ENCODE results near the gene PTPRU.

PTPRU gene

DNA sequence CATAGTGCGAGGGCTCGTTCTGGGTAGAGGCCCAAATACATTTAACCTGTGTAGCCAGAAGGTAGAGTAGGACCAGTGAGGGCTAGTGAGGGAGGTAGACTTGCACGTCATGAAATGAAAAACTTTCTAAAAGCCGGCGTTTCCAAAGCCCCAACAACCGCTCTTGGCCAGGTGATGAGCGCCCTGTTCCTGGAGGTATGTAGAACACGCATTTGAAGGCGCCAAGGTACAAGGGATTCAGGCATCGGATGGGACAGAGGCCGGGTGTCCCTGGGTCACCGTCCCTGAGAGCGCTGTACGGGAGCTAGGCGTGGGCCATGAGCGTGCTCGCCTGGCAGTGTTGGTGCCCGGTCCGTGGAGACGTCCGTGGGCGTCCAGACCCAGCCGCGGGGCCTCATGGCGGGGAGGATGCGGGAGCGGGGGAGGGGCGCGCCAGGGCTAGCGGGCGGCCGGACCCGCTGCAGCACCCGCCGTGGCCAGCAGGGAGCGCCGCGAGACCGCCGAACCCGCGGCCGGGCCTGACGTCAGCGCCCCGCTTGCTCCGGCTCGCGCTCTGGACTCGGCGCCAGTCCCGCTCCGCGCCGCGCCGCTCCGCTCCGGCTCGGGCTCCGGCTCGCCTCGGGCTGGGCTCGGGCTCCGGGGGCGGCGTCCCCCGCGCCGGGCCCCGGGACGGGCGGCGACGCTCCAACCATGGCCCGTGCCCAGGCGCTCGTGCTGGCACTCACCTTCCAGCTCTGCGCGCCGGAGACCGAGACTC is at the start of gene PTPRU:
TSS of gene PTPRU (plus strand) at position 568 of the 757 bp plus-strand sequence. CDS start at position 691, 123 bp downstream.
- peak within 1 kb of the TSS; percentile 88 for H3K4me3 Mint-ChIP-seq
- H3K9me3 Mint-ChIP-seq = no peaks in the 10 kb centered on the region
- peaks cover 5% of the 10 kb centered on the region for H3K36me3 Mint-ChIP-seq (ENCODE audit: low read depth)
- H3K27ac Mint-ChIP-seq = peak within 1 kb of the TSS; percentile 37
- H3K27me3 Mint-ChIP-seq (ENCODE audit: low read depth) = peaks cover 57% of the 10 kb centered on the region
- peak; percentile 83 for DNase-seq (ENCODE audit: low spot score)
- peaks cover 20% of the 10 kb centered on the region for H3K4me1 Mint-ChIP-seq (ENCODE audit: low read depth)

DNA sequence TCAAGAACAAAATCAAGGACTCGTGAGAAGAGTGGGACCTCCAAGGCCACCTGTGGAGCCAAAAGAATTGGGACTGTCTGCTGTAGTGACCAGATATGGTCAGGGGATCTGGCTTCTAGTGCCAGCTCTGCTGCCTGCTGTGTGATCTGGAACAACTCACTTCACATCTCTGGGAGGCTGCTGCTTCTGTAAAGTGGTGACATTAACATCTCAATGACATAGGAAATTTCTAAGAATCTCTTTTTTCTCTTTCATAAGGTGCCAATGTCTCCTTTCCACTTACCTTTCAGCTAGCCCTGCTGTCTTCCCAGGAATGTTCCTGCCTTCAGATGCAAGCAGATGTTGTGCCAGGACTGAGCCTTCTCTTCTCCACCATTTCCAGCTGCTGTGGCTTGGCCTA is 49.6 kb upstream of the PTPRU start:
- Mint-ChIP-seq H3K27me3 (ENCODE audit: low read depth) (no peaks in the 10 kb centered on the region), H3K4me1 (ENCODE audit: low read depth) (peaks cover 11% of the 10 kb centered on the region), H3K9me3 (no peaks in the 10 kb centered on the region), H3K4me3 (no peak overlapping the region), H3K27ac (no peak overlapping the region), H3K36me3 (ENCODE audit: low read depth) (no peaks in the 10 kb centered on the region)
- DNase-seq (ENCODE audit: low spot score) = no peak

DNA sequence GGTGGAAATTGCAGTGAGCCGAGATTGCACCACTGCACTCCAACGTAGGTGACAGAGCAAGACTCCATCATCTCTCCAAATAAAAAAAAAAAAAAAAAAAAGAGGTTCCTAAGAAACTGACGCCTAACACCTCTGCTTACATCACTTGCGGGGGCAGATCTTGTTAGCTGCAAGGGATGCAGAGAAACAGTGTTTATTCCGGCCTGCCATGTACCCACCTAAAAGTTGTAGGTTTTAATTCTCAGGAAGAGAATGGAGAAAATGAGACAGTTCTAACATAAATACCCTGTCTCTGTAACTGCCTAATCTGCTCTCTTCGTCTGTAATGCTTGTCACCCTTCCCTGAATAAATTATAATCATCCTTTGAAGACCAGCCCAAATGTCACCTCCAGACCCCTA is 45.6 kb upstream of the PTPRU start:
- Mint-ChIP-seq H3K4me1 (ENCODE audit: low read depth) (no peaks in the 10 kb centered on the region), H3K27me3 (ENCODE audit: low read depth) (no peaks in the 10 kb centered on the region), H3K27ac (no peak overlapping the region), H3K36me3 (ENCODE audit: low read depth) (peaks cover 1% of the 10 kb centered on the region), H3K4me3 (no peak overlapping the region), H3K9me3 (no peaks in the 10 kb centered on the region)
- no peak for DNase-seq (ENCODE audit: low spot score)

GRCh38 chr1:29193879-29194455 is 42.4 kb upstream of the PTPRU start:
- H3K27ac Mint-ChIP-seq = no peak overlapping the region
- no peak for DNase-seq (ENCODE audit: low spot score)
- H3K36me3 Mint-ChIP-seq (ENCODE audit: low read depth) = peaks cover 1% of the 10 kb centered on the region
- H3K27me3 Mint-ChIP-seq (ENCODE audit: low read depth) = no peaks in the 10 kb centered on the region
- H3K4me3 Mint-ChIP-seq = no peak overlapping the region
- no peaks in the 10 kb centered on the region for H3K9me3 Mint-ChIP-seq
- H3K4me1 Mint-ChIP-seq (ENCODE audit: low read depth) = peaks cover 3% of the 10 kb centered on the region

- DNase-seq (ENCODE audit: low spot score) = no peak
- no peak overlapping the region for H3K27ac Mint-ChIP-seq
- H3K27me3 Mint-ChIP-seq (ENCODE audit: low read depth) = no peaks in the 10 kb centered on the region
- H3K4me1 Mint-ChIP-seq (ENCODE audit: low read depth) = peaks cover 3% of the 10 kb centered on the region
- H3K4me3 Mint-ChIP-seq = no peak overlapping the region
- H3K36me3 Mint-ChIP-seq (ENCODE audit: low read depth) = peaks cover 3% of the 10 kb centered on the region
- no peaks in the 10 kb centered on the region for H3K9me3 Mint-ChIP-seq
Observed at GRCh38 chr1:29195881-29196291, 40.4 kb upstream of the PTPRU start.

- no peaks in the 10 kb centered on the region for H3K9me3 Mint-ChIP-seq
- H3K27me3 Mint-ChIP-seq (ENCODE audit: low read depth) = no peaks in the 10 kb centered on the region
- H3K27ac Mint-ChIP-seq = no peak overlapping the region
- no peak overlapping the region for H3K4me3 Mint-ChIP-seq
- peaks cover 5% of the 10 kb centered on the region for H3K36me3 Mint-ChIP-seq (ENCODE audit: low read depth)
- H3K4me1 Mint-ChIP-seq (ENCODE audit: low read depth) = peaks cover 9% of the 10 kb centered on the region
- DNase-seq (ENCODE audit: low spot score) = no peak
Observed at GRCh38 chr1:29196863-29197589, 39.3 kb upstream of the PTPRU start.

GRCh38 chr1:29197590-29197924 is 38.8 kb upstream of the PTPRU start:
- H3K9me3 Mint-ChIP-seq = no peaks in the 10 kb centered on the region
- H3K4me3 Mint-ChIP-seq = no peak overlapping the region
- peaks cover 15% of the 10 kb centered on the region for H3K4me1 Mint-ChIP-seq (ENCODE audit: low read depth)
- peaks cover 5% of the 10 kb centered on the region for H3K36me3 Mint-ChIP-seq (ENCODE audit: low read depth)
- H3K27me3 Mint-ChIP-seq (ENCODE audit: low read depth) = no peaks in the 10 kb centered on the region
- peak; percentile 32 for DNase-seq (ENCODE audit: low spot score)
- H3K27ac Mint-ChIP-seq = no peak overlapping the region

DNA sequence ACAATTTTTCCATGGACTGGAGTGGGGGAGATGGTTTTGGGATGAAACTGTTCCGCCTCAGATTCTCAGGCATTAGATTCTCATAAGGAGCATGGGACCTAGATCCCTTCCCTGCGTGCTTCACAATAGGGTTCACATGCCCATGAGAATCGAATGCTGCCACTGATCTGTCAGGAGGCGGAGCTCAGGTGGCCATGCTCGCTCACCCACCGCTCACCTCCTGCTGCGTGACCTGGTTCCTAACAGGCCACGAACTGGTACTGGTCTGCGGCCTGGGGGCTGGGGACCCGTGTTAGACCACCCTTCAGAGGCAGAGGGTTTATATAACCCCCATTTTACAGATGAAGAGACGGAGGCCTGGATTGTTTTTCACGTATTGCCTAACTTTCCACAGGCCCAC is 38.3 kb upstream of the PTPRU start:
- H3K4me3 Mint-ChIP-seq = no peak overlapping the region
- no peaks in the 10 kb centered on the region for H3K9me3 Mint-ChIP-seq
- no peak overlapping the region for H3K27ac Mint-ChIP-seq
- H3K36me3 Mint-ChIP-seq (ENCODE audit: low read depth) = peaks cover 5% of the 10 kb centered on the region
- DNase-seq (ENCODE audit: low spot score) = no peak
- peaks cover 19% of the 10 kb centered on the region for H3K4me1 Mint-ChIP-seq (ENCODE audit: low read depth)
- H3K27me3 Mint-ChIP-seq (ENCODE audit: low read depth) = no peaks in the 10 kb centered on the region

DNA sequence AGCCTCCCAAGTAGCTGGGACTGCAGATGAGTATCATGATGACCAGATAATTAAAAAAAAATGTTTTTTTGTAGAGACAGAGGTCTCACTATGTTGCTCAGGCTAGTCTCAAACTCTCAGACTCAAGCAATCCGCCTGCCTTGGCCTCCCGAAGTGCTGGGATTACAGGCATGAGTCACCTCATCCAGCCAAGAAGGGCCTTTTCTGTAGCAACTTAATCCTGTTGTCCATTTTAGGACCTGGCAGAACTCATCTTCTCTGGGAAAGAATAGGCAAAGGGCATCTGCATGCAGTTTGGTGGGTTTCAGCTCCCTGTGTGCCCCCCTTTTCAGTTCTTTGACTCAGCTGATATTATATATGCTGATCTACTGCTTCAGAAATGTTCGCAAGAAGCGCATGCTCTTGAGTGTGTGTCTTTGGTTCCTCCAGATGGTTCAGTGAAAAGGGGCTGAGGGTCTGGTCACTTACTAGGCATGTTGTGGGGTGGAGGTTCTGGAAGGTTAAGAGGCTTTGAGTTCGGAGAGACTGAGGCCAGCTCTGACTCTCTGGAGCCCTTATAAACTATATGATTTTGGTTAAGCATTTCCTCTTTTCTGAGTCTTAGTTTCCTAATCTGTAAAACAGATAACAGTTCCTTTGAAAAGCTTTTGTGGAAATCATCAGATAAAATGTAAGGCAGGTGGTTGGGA is 35.3 kb upstream of the PTPRU start:
- Mint-ChIP-seq H3K27ac (peak overlapping the region; percentile 39), H3K27me3 (ENCODE audit: low read depth) (no peaks in the 10 kb centered on the region), H3K36me3 (ENCODE audit: low read depth) (peaks cover 4% of the 10 kb centered on the region), H3K4me1 (ENCODE audit: low read depth) (peaks cover 19% of the 10 kb centered on the region), H3K4me3 (no peak overlapping the region), H3K9me3 (no peaks in the 10 kb centered on the region)
- no peak for DNase-seq (ENCODE audit: low spot score)

- Mint-ChIP-seq H3K4me3 (no peak overlapping the region), H3K4me1 (ENCODE audit: low read depth) (peaks cover 19% of the 10 kb centered on the region), H3K36me3 (ENCODE audit: low read depth) (peaks cover 4% of the 10 kb centered on the region), H3K27ac (peak overlapping the region; percentile 39), H3K9me3 (no peaks in the 10 kb centered on the region), H3K27me3 (ENCODE audit: low read depth) (no peaks in the 10 kb centered on the region)
- peak; percentile 43 for DNase-seq (ENCODE audit: low spot score)
Observed at GRCh38 chr1:29201595-29202051, 34.7 kb upstream of the PTPRU start.

DNA sequence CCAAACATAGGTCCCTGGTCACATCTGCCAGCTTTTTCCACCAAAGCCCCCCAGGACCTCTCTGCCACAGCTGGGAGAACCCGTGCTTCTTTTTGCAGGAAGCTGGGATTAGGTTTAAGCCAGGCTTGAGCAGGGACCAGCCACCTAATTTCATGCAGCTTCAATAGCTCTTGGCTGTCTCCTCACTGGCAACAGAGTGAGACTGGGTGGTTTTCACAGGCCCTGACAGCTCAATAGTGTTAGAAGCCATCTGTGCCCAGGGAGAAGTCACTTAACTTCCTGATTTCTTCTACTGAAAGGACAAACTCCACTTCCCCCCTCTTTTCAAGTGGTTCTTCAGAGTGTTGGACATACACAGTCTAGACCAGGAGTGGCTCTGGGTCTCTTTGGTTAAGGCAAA is 34.3 kb upstream of the PTPRU start:
- no peak overlapping the region for H3K4me3 Mint-ChIP-seq
- H3K9me3 Mint-ChIP-seq = no peaks in the 10 kb centered on the region
- DNase-seq (ENCODE audit: low spot score) = no peak
- peaks cover 19% of the 10 kb centered on the region for H3K4me1 Mint-ChIP-seq (ENCODE audit: low read depth)
- no peaks in the 10 kb centered on the region for H3K27me3 Mint-ChIP-seq (ENCODE audit: low read depth)
- peaks cover 4% of the 10 kb centered on the region for H3K36me3 Mint-ChIP-seq (ENCODE audit: low read depth)
- H3K27ac Mint-ChIP-seq = peak overlapping the region; percentile 4

DNA sequence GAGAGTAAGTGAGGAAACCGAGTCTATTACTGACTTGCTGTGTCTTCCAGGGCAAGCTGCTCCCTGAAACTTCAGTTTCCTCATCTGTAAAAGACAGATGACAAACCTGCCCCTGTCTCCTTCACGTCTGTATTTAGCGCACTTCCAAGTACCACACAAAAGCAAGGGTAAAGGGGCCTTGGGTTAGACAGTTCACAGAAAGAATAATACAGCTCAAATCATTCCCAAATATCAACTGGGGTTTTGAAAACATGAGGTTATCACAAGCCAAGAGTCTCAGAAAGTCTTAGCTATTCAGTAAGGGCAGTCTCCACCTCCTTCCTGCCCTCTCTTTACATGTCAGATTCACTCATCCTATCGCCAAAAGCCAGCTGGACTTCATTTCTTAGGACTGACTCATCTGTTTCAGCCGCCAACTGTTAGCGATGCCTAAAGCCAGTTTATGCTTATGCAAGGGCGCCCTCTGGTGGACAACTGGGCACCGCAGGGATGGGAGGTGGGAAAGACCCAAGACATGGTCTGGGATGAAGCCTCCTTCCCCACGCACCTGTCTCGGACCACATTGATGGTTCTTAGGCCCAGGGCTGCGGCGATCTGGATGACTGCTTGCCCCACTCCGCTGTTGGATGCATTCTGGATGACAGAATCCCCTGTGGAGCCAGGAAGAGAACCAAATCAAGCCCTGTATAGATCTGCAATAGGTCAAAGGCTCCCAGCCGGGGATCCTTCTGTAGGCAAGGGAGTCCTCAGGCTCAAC is 33.6 kb upstream of the PTPRU start:
- Mint-ChIP-seq H3K27ac (no peak overlapping the region), H3K4me1 (ENCODE audit: low read depth) (peaks cover 17% of the 10 kb centered on the region)

DNA sequence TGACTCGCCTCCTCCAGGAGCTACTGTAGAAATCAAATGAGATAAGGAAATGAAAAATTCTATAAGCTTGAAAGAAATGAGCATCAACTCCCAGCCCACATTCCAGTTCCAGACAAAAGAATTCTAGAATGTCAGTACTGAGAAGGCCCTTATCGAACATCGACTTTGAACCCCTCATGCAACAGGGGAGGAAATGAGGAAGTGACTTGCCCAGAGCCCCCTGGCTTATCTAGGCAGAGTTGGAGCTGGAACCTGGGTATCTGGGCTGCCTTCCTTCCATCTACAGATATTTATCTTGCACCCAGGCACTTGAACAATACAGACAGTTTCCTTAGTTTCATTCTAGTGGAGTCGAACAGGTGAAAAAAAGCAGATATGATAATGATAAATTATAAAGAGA is 27.9 kb upstream of the PTPRU start:
- Mint-ChIP-seq H3K4me1 (ENCODE audit: low read depth) (no peaks in the 10 kb centered on the region), H3K36me3 (ENCODE audit: low read depth) (peaks cover 4% of the 10 kb centered on the region), H3K27ac (no peak overlapping the region), H3K4me3 (no peak overlapping the region), H3K27me3 (ENCODE audit: low read depth) (no peaks in the 10 kb centered on the region), H3K9me3 (no peaks in the 10 kb centered on the region)
- no peak for DNase-seq (ENCODE audit: low spot score)

More for the DNA sequence above, 33.6 kb upstream of the PTPRU start:
- Mint-ChIP-seq H3K27me3 (ENCODE audit: low read depth) (no peaks in the 10 kb centered on the region), H3K36me3 (ENCODE audit: low read depth) (peaks cover 4% of the 10 kb centered on the region), H3K4me3 (no peak overlapping the region), H3K9me3 (no peaks in the 10 kb centered on the region)
- peak; percentile 88 for DNase-seq (ENCODE audit: low spot score)

Data from T-helper 2 cell treated with Interferon-gamma antibody and Interleukin-4, amounts not matched to agents 5 μg/mL and 100 μg/mL, for 36 hours (primary cell).